GM23248 (cell line): Measurements from ENCODE around the gene ALPI. TPM values are rescaled to one million over a fixed set of nuclear protein-coding genes. Genes with fewer than 3 reads are reported as not detected.
A peak's percentile ranks its signal among the peaks of the same experiment; 100 is the strongest.

Source experiments
- DNase-seq: peaks from one replicate; pipeline ENCODE4 v3.0.0-alpha.2; 2015
- H2AFZ ChIP-seq: fragments of 200-600 bp; sonication (generic); 2 replicates; pipeline ENCODE4 v1.6.1; 2016; ENCODE audit warnings: antibody characterized with exemption
- H3F3A ChIP-seq: fragments of 200-600 bp; sonication (generic); 2 replicates; pipeline ENCODE4 v1.6.1; 2016; ENCODE audit warnings: mild to moderate bottlenecking, antibody characterized with exemption, mixed run types; ENCODE audit not compliant: insufficient read depth
- H3K27ac ChIP-seq: fragments of 200-600 bp; sonication (generic); 2 replicates; pipeline ENCODE4 v1.5.1; 2016; ENCODE audit warnings: mild to moderate bottlenecking
- H3K27me3 ChIP-seq: fragments of 200-600 bp; sonication (generic); replicated peaks from 2 replicates; pipeline ENCODE4 v1.6.1; 2016; ENCODE audit warnings: mild to moderate bottlenecking; ENCODE audit not compliant: insufficient read depth
- H3K36me3 ChIP-seq: fragments of 200-600 bp; sonication (generic); 2 replicates; pipeline ENCODE4 v1.6.1; 2016; ENCODE audit warnings: low read depth, mild to moderate bottlenecking
- H3K4me1 ChIP-seq: fragments of 200-600 bp; sonication (generic); 2 replicates; pipeline ENCODE4 v1.6.1; 2016; ENCODE audit warnings: mild to moderate bottlenecking; ENCODE audit not compliant: insufficient read depth
- H3K4me2 ChIP-seq: fragments of 200-600 bp; sonication (generic); one replicate; pipeline ENCODE4 v1.6.1; 2016; ENCODE audit warnings: mild to moderate bottlenecking; ENCODE audit not compliant: unreplicated experiment
- H3K4me3 ChIP-seq: fragments of 200-600 bp; sonication (generic); 2 replicates; pipeline ENCODE4 v1.5.1; 2016; ENCODE audit warnings: mild to moderate bottlenecking
- H3K79me2 ChIP-seq: fragments of 200-600 bp; sonication (generic); 2 replicates; pipeline ENCODE4 v1.6.1; 2016; ENCODE audit warnings: mild to moderate bottlenecking; ENCODE audit not compliant: insufficient read depth
- H3K9ac ChIP-seq: fragments of 200-600 bp; sonication (generic); 2 replicates; pipeline ENCODE4 v1.6.1; 2016; ENCODE audit warnings: mild to moderate bottlenecking
- H3K9me2 ChIP-seq: fragments of 200-600 bp; sonication (generic); 2 replicates; pipeline ENCODE4 v1.6.1; 2016; ENCODE audit warnings: mixed run types, mild to moderate bottlenecking, moderate library complexity; ENCODE audit not compliant: insufficient read depth
- H3K9me3 ChIP-seq: fragments of 200-600 bp; sonication (generic); one replicate; pipeline ENCODE4 v1.6.1; 2017; ENCODE audit warnings: low read depth
- H4K20me1 ChIP-seq: fragments of 200-600 bp; sonication (generic); 2 replicates; pipeline ENCODE4 v1.6.0; 2016; ENCODE audit not compliant: insufficient read depth
- EZH2 ChIP-seq: fragments of 200-600 bp; sonication (generic); IDR thresholded peaks from 2 replicates; pipeline ENCODE4 v1.6.1; 2018; ENCODE audit warnings: antibody characterized with exemption, mild to moderate bottlenecking; ENCODE audit not compliant: insufficient read depth, poor library complexity, severe bottlenecking
- EZH2phosphoT487 ChIP-seq: fragments of 200-600 bp; sonication (generic); IDR thresholded peaks from 2 replicates; pipeline ENCODE4 v1.6.1; 2018; ENCODE audit warnings: antibody characterized with exemption, moderate library complexity, mild to moderate bottlenecking, low read depth; ENCODE audit not compliant: insufficient read depth
- WGBS, 2 experiments: methylation state at CpG; one replicate each; pipeline ENCODE4 v1.1.6; 2015 to 2017; ENCODE audit warnings: low lambda C conversion rate in 2 of 2, low coverage in 1 of 2; ENCODE audit errors: missing lambda C conversion rate in 2 of 2; 5-methylcytosine and 5-hydroxymethylcytosine counted together
- in situ Hi-C: fragments of 300-500 bp; cut with MboI; formaldehyde crosslinking; loops from 2 replicates; pipeline ENCODE4 v1.15.0; 2020
- polyA plus RNA-seq: library from polyadenylated mRNA; unstranded; fragments of >200 nt; fragmentation: Nextera tagmentation; extraction: Ambion mirVana; gene quantifications from 2 replicates; pipeline ENCODE4 v1.2.1, GENCODE V29; 2016
- total RNA-seq: library from RNA; depleted of rRNA; stranded (reverse); fragments of >200 nt; shearing (Covaris generic); gene quantifications from 2 replicates; pipeline ENCODE4 v1.2.3, GENCODE V29; 2014

ALPI gene
- total and polyA plus RNA-seq, 2 experiments from 2014 or later: not detected

DNA sequence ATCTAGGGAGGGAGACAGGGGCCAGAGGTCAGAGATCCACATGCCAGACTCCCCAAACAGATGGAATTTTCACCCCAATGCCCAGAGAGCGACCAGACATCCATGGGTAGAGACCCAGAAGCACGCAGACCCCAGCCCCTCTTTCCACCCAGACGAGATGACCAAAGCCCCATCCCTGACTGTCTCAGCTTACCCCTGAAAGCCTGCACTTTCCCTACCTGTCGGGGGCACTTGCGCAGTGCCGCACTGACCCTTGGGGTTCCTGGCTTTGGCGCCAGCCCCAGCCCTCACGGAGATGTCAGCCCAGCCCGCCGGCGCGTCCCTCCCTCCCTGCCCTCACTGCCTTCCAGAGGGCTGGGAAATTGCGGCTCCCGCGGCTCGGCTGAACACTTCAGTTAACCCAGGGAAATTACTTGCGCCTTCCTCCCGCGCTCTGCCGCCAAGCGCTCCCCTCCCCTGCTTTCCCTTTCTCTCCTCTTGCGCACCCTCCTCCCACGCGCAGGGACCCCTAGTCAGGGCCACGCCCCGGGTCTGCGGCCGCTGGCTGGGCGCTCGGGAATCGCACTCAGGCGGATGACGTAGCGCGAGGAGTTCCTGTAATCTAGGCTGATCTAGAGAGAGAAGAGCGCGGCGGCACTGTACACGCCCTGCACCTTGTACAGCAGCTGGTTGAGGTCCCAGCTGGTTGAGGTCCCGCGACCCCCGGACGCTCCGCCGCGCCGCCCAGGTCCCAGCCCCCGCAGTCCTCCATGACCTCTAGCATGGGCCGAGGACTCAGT is 37.3 kb upstream of the ALPI start:
- Histone ChIP-seq H3K4me3 (peak overlapping the region; percentile 57), H3K36me3 (no peaks in the 10 kb centered on the region), H3K9me3 (no peaks in the 10 kb centered on the region), H3K4me2 (peak overlapping the region; percentile 57), H4K20me1 (no peaks in the 10 kb centered on the region), H3K79me2 (no peaks in the 10 kb centered on the region), H3K4me1 (no peaks in the 10 kb centered on the region), H3K27ac (no peak overlapping the region), H3K9ac (no peak overlapping the region), H3K27me3 (peaks cover 57% of the 10 kb centered on the region), H3K9me2 (no peaks in the 10 kb centered on the region), H2AFZ (0 out of 2 replicates have a peak overlapping the region, but pooled peaks have one; percentile 41), H3F3A (no peaks in the 10 kb centered on the region)
- in situ Hi-C loops: no loop called here
- DNase-seq: peak; percentile 62
- peak; percentile 50 for TF ChIP-seq EZH2
- no peak for TF ChIP-seq EZH2phosphoT487
- WGBS, 2 experiments: 3 to 4% methylated on average over 40 to 49 of the region's 49 CpGs

DNA sequence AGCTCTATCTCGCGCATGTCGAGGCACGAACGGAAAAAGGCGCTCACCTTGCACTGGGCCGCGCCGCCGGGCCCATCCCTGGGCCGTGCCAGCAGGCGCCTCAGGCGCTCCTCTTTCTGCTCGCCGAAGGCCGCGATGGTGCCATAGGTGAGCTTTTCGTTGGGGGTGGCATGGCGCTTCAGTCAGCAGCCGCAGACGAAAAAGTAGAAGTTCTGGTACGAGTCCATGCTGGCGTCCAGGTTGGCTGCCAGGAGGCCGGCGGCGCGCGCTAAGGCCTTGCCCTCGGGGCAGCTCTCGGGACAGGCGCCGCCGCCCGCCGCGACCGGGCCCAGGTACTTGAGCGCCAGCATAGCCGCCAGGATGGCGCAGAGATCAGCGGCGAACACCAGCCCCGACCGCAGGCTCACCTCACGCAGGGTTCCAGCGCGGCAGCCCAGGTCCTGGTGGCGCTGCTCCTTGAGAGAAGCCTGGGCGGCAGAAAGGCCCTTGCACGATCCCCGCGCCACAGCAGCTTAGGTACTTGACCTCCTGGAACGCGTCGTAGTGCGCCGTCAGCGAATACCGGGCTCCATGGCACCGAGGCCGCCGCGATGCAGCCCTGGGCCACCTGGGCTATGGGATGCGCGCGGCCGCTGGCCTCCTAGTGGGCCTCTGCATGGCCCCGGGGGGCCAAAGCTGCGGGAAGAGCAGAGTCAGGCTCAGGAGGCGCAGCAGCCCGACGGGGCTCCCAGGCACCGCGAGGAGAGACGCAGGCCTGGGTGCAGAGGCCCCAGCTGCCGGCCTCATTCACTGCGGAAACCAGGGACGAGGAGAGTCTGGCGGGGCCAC is 36.5 kb upstream of the ALPI start:
- Histone ChIP-seq H3K9me3 (no peaks in the 10 kb centered on the region), H3K36me3 (no peaks in the 10 kb centered on the region), H3K9me2 (no peaks in the 10 kb centered on the region), H2AFZ (no peak overlapping the region), H3K4me3 (peak overlapping the region; percentile 57; the same call in 1 of the 2 replicates), H3K79me2 (no peaks in the 10 kb centered on the region), H3F3A (no peaks in the 10 kb centered on the region), H3K27me3 (peaks cover 58% of the 10 kb centered on the region), H3K4me1 (no peaks in the 10 kb centered on the region), H3K27ac (no peak overlapping the region), H3K4me2 (peak overlapping the region; percentile 57), H4K20me1 (no peaks in the 10 kb centered on the region), H3K9ac (no peak overlapping the region)
- in situ Hi-C loops: loop anchor here (10.0 kb wide), 1 partner anchor 515 kb away; no protein-coding TSS in a partner anchor
- WGBS, 2 experiments: 5 to 8% methylated on average over 61 to 77 of the region's 79 CpGs
- no peak for DNase-seq
- no peak for TF ChIP-seq EZH2
- TF ChIP-seq EZH2phosphoT487: no peak

DNA sequence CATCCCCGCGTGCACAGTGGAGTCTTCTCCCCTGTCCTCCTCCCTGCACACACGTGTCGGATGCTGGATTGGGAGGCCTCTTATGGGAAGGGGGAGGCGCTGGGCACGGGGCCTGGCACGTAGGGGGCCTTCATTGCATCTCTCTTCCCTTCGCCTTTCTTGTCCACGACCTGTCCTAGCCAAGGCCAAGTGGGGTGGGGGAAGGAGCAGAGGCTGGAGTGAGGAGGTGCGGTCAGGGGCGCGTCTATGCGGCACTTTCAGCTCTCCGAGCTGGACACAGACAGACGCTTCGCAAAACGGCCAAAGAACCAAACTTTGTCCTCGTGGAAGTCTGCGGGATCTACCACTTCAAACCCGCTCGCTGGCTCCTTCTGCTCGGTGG is 35.9 kb upstream of the ALPI start:
- TF ChIP-seq EZH2: peak; percentile 66
- no peak for TF ChIP-seq EZH2phosphoT487
- H3K4me2 ChIP-seq: no peak overlapping the region
- H3K9ac ChIP-seq: no peak overlapping the region
- H3K9me2 ChIP-seq: no peaks in the 10 kb centered on the region
- H3F3A ChIP-seq: no peaks in the 10 kb centered on the region
- H3K27ac ChIP-seq: no peak overlapping the region
- no peaks in the 10 kb centered on the region for H3K4me1 ChIP-seq
- no peaks in the 10 kb centered on the region for H3K79me2 ChIP-seq
- no peak overlapping the region for H2AFZ ChIP-seq
- no peaks in the 10 kb centered on the region for H3K9me3 ChIP-seq
- H4K20me1 ChIP-seq: no peaks in the 10 kb centered on the region
- H3K4me3 ChIP-seq: no peak overlapping the region
- in situ Hi-C loops: loop anchor here (10.0 kb wide), 1 partner anchor 515 kb away; no protein-coding TSS in a partner anchor
- DNase-seq: no peak
- 4 to 9% methylated on average over 11 to 22 of the region's 22 CpGs for WGBS, 2 experiments
- H3K27me3 ChIP-seq: peaks cover 64% of the 10 kb centered on the region
- H3K36me3 ChIP-seq: no peaks in the 10 kb centered on the region

DNA sequence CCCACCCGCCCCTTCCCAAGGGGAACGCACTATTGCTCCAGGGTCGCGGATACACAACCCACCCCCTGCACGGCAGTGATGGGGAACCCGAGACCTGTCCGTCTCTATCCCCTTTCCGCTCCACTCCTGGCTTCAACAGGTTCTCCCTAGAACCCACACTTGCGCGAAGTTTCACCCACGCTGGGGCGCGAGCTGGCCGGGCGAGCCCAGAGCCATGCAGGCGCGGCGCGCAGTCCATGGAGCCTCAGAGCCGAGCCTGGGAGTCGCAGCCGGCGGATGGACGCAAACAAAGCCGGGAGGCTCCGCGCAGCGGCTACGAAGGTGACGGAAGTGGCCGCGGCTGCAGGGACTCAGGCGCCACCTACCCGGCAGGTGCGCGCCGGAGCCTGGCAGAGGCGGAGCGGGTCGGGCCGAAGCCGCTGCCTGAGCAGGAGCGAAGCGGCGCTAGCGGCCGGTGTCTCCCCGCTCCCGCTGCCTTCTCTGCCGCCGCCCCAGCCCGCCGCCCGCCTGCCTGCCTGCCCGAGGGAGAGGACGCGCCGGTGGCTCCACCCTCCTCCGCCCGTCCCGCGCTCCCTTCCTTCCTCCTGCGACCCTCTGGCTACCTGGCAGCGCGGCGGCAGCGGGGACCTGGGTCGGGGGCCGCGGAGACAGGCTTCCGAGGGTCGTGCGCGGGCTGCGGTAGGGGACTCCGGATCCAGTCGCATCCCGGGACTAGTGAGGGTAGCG is 35.3 kb upstream of the ALPI start:
- TF ChIP-seq EZH2 (peak; percentile 89), EZH2phosphoT487 (no peak)
- H3F3A ChIP-seq: no peaks in the 10 kb centered on the region
- H3K4me3 ChIP-seq: peak overlapping the region; percentile 15; the same call in 1 of the 2 replicates
- no peaks in the 10 kb centered on the region for H3K9me2 ChIP-seq
- H3K9ac ChIP-seq: no peak overlapping the region
- peak; percentile 42 for DNase-seq
- no peaks in the 10 kb centered on the region for H3K4me1 ChIP-seq
- H3K27me3 ChIP-seq: peaks cover 69% of the 10 kb centered on the region
- H3K9me3 ChIP-seq: no peaks in the 10 kb centered on the region
- 3 to 5% methylated on average over 59 to 63 of the region's 79 CpGs for WGBS, 2 experiments
- in situ Hi-C loops: loop anchor here (10.0 kb wide), 1 partner anchor 516 kb away; no protein-coding TSS in a partner anchor
- no peak overlapping the region for H3K27ac ChIP-seq
- no peak overlapping the region for H2AFZ ChIP-seq
- H3K4me2 ChIP-seq: no peak overlapping the region
- no peaks in the 10 kb centered on the region for H4K20me1 ChIP-seq
- no peaks in the 10 kb centered on the region for H3K79me2 ChIP-seq
- H3K36me3 ChIP-seq: no peaks in the 10 kb centered on the region
